HG03432 (cell line): Measurements from ENCODE around the gene ADD1.
"Not testable (repeated sequence)": the region's sequence is repeated elsewhere in the genome, so short reads cannot be mapped to it uniquely, and the experiment has no call there.

ENCODE experiments used
- ATAC-seq: cut with Tn5 transposase; IDR thresholded peaks from one replicate; pipeline ENCODE4 v1.9.1; 2021; ENCODE audit warnings: mild to moderate bottlenecking, moderate library complexity; ENCODE audit not compliant: unreplicated experiment

Gene ADD1

DNA sequence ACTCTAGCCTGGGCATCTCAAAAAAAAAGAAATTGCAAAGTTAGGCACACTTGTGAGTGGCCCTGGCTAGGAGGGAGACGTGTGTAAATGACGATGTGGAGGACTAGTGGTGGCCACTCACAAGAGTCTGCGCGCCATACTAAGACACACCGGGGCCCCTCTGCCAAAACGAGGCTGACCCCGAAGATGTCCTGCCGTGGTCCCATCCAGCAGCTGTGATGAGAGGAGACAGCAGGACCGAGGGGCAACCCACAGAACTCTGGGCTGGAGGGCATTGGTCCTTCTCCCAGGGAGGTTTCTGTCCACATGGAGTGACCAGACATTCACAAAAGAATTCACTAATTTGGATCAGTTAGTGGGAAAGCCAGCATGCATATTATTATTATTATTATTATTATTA lies 72.1 kb downstream of the ADD1 start:
- no peak for ATAC-seq

- ATAC-seq: not testable (repeated sequence)
These were observed 73.1 kb downstream of the ADD1 start for GRCh38 chr4:2916696-2917095.

GRCh38 chr4:2918300-2918699 lies 74.7 kb downstream of the ADD1 start:
- ATAC-seq: not testable (repeated sequence)

GRCh38 chr4:2918714-2919113 lies 75.1 kb downstream of the ADD1 start:
- not testable (repeated sequence) for ATAC-seq

DNA sequence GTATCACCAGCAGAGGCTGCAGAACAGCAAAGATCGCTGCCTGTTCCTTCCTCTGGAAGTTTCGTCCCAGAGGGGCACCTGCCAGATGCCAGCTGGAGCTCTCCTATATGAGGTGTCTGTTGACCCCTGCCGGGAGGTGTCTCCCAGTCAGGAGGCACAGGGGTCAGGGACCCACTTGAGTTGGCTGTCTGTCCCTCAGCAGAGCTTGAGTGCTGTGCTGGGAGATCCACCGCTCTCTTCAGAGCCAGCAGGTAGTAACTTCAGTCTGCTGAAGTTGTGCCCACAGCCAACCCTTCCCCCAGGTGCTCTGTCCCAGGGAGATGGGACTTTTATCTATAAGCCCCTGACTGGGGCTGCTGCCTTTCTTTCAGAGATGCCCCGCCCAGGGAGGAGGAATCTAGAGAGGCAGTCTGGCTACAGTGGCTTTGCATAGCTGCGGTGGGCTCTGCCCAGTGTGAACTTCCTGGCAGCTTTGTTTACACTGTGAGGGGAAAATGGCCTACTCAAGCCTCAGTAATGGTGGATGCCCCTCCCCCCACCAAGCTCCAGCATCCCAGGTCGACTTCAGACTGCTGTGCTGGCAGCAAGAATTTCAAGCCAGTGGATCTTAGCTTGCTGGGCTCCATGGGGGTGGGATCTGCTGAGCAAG lies 78.9 kb downstream of the ADD1 start:
- not testable (repeated sequence) for ATAC-seq

DNA sequence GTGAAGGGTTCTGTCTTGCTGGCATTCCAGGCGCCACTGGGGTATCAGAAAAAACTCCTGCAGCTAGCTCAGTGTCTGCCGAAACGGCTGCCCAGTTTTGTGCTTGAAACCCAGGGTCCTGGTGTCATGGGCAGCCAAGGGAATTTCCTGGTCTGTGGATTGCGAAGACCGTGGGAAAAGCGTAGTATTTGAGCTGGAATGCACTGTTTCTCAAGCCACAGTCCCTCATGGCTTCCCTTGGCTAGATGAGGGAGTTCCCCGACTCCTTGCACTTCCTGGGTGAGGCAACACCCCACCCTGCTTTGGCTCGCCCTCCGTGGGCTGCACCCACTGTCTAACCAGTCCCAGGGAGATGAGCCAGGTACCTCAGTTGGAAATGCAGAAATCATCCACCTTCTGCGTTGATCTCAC lies 79.5 kb downstream of the ADD1 start:
- no peak for ATAC-seq

DNA sequence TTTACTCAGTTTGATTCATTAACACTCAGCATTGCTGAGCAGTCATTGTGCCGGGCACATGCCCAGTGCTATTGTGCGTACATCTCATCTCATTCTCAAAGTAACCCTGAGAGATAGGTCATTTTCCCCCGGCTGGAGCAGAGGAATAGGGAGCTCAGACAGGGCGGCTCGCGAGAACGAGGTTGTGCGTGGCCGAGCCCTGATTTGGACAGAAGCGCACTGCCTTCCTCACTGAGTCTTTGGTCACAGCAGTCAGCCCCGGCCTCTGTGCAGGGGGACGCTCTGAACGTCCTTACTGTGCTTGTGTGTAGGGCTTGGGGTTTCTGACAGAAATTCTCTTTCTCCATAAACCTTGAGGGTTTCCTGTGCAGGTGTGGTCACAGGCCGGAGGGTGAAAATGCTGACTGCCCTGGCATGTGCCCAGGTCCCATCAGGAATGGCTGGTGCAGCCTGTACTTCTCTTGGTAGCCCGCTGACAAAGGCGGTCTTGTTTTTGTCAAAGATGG lies 80.1 kb downstream of the ADD1 start:
- ATAC-seq: no peak

- ATAC-seq: no peak
These were observed 80.6 kb downstream of the ADD1 start for GRCh38 chr4:2924286-2924685.

- ATAC-seq: no peak
These were observed 81.2 kb downstream of the ADD1 start for GRCh38 chr4:2924765-2925301.

DNA sequence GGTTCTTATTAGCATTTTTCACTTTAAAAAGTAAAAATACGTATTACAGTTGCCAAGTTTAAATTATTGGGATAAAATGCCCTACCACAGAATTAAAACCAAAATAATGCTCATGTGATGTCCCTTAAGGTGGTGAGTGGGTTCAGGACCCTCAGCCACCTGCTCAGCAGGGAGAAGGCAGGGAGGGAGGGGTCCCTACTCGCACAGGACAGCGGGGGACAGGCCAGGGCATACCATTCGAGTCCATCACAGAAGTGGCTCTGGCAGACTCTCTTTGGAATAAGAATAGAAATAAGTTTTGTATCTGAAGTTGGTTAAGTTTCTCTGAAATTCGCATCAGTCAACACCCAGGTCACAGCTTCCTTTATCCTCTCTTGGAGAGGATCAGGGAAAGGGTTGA lies 81.9 kb downstream of the ADD1 start:
- ATAC-seq: no peak

DNA sequence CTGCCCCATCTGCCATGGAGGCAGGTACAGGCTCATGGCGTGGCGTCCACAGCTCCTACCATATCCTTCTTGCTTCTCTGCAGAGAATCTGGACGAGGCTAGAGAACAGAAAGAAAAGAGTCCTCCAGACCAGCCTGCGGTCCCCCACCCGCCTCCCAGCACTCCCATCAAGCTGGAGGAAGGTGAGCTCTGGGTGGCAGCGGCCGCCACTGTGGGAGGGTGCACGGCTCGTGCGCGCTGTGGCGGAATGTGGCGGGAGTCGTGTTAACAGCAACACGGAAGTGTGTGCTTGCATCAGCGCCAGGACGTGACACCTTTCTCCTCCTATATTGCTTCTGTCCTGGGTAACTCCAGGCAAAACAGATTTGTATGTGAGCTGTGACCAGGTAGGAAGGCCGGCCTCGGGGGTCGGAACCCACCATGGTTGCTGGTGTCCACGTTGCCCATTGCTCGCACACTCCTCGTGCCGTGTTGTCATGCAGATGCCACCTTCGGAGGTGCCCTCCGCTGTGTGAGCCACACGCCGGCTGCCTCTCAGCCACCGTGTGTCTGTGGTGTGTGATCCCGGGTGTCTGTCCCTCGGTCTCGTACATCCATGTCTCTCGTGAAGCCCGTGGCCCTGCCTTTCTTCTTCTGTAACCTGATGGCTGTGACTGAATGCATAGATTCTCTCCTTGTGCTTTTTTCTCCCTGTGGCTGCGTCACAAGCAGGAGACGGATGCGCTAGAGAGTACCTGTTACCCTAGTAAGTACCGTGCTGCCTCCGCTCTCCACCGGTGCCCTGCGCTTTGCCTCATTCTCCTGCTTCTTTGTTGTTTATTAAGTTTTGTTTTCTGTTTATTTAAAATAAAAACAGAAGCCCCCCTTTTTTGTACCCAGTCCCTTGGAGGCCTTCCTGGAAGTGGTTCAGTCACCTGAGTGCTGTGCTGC lies 82.6 kb downstream of the ADD1 start:
- no peak for ATAC-seq

GRCh38 chr4:2927016-2927695 lies 83.5 kb downstream of the ADD1 start:
- no peak for ATAC-seq

- ATAC-seq: no peak
These were observed 84.0 kb downstream of the ADD1 start for GRCh38 chr4:2927696-2928075.

GRCh38 chr4:2928242-2929176 lies 84.9 kb downstream of the ADD1 start:
- no peak for ATAC-seq

DNA sequence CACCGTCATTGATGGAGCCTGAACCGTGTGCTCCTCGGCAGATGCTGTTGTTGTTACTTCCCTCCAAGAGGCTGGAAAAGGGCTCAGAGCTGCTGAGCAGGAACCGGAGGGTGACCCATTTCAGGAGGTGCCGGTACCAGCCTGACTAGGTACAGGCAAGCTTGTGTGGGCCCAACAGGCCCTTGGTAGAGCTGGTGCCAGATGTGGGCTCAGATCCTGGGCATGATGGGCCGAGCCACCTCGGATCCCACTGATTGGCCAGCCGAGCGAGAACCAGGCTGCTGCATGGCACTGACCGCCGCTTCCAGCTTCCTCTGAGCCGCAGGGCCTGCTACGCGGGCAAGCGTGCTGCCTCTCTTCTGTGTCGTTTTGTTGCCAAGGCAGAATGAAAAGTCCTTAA lies 85.8 kb downstream of the ADD1 start:
- ATAC-seq: no peak

- ATAC-seq: no peak
These were observed 86.6 kb downstream of the ADD1 start for GRCh38 chr4:2930135-2930757.

DNA sequence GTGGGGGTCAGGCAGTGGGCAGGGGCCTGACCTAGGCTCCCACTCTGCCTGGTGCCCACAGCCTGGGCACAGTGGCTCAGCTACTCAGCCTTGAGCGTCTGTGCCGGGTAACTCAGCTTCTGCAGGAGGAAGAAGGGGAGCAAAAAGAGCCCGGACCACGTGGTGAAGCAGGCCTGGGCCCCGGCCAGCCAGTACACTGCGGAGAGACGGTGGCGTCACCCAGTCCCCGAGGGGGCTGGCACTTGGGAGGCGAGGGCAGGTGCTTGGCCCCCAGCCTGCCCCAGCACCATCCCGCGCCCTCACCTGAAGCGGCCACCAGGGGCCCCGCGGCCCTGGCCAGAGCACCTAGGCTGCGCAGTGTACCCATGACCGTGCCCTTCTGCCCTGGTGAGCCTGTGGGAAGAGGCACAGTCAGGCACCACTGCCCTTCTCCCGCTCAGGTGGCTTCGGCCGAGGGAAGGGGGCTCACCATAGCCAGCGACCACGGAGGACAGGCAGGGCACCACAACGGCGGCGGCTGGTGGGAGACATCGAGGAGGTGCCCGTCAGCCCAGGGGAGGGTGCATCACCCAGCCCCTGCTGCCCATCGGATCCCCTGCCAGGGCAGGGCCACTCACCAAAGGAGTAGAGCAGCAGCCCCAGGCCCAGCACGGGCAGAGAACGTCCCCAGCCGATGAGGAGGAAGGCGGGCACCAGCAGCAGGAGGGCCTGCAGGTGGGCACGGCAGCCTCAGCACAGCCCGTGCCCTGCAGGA lies 87.3 kb downstream of the ADD1 start:
- ATAC-seq: no peak

DNA sequence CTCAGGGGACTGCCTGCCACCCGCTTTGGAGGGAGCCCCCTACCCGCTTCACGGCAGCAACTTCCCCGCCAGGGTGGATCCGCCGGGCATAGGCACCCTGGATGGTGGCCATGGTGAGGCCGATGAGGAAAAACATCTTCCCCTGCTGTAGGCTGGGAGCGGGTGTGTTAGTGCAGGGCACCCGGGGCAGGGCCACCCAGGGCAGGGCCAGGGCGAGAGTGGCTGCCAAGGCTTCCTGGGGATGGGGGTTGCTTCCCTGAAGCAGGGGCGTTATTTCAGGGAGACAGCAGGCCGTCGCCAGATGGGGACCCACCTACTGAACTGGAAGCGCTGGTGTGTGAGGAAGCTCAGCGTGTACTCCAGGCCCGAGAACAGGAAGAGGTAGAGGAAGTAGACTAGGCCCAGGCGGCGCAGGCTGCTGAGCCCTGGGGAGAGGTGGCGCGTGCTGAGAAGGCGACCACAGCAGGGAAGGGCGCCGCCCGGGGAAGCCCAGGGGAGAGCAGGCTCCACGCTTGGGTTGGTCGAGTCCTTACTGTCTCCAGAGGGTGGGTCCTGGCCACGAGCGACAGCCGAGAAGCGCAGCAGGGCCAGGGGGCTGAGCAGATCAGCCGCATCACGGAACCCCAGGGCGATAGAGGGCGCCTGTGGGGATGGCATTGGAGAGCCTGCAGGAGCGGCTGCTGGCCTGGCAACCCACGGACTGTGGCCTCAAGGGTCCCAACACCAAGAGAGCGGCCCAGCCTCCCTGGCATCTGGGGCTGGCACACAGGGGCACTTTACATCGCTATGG lies 88.1 kb downstream of the ADD1 start:
- peak; percentile 39 for ATAC-seq
